Astrocyte (in vitro differentiated cells and primary cell): ENCODE data around the gene MGAT5. TPM values are rescaled to one million over a fixed set of nuclear protein-coding genes. Genes with fewer than 3 reads are reported as not detected.

Experiments used
- DNase-seq: peaks from one replicate; pipeline ENCODE4 v3.0.0-alpha.2; 2010; ENCODE audit warnings: low read depth
- FAIRE-seq: peaks from 2 replicates; lab custom pipeline; 2011; peaks lifted over from hg19 to GRCh38; lab: Jason Lieb, UNC
- H2AFZ ChIP-seq: 2 replicates; pipeline ENCODE4 v1.6.0; 2012; ENCODE audit warnings: low read depth, low read length, inconsistent platforms
- H3K27ac ChIP-seq: 2 replicates; pipeline ENCODE4 v1.5.1; 2011; ENCODE audit warnings: low read depth, low read length, inconsistent platforms
- H3K27me3 ChIP-seq: 2 replicates; pipeline ENCODE4 v1.6.0; 2011; ENCODE audit warnings: low read length, inconsistent platforms; ENCODE audit not compliant: insufficient read depth
- H3K36me3 ChIP-seq: 2 replicates; pipeline ENCODE4 v1.5.1; 2011; ENCODE audit warnings: low read length, inconsistent platforms; ENCODE audit not compliant: insufficient read depth
- H3K4me1 ChIP-seq: 2 replicates; pipeline ENCODE4 v1.5.1; 2011; ENCODE audit warnings: low read length, inconsistent platforms; ENCODE audit not compliant: insufficient read depth
- H3K4me2 ChIP-seq: 2 replicates; pipeline ENCODE4 v1.6.0; 2012; ENCODE audit warnings: low read length, inconsistent platforms
- H3K4me3 ChIP-seq: 2 replicates; pipeline ENCODE4 v1.5.1; 2011; ENCODE audit warnings: low read depth, mild to moderate bottlenecking, low read length, inconsistent platforms; ENCODE audit not compliant: insufficient read depth
- H3K79me2 ChIP-seq: 2 replicates; pipeline ENCODE4 v1.6.0; 2012; ENCODE audit warnings: mild to moderate bottlenecking, low read length, inconsistent platforms; ENCODE audit not compliant: insufficient read depth
- H3K9ac ChIP-seq: 2 replicates; pipeline ENCODE4 v1.6.0; 2012; ENCODE audit warnings: mild to moderate bottlenecking, low read length, inconsistent platforms
- H3K9me3 ChIP-seq: 2 replicates; pipeline ENCODE4 v1.5.1; 2012; ENCODE audit warnings: low read depth, mild to moderate bottlenecking, low read length, inconsistent platforms; ENCODE audit not compliant: insufficient read depth
- H4K20me1 ChIP-seq: 2 replicates; pipeline ENCODE4 v1.6.0; 2012; ENCODE audit warnings: low read length, inconsistent platforms; ENCODE audit not compliant: insufficient read depth
- H3K27ac Mint-ChIP-seq: one replicate; pipeline ENCODE4 v1.8.0; 2021; ENCODE audit warnings: mild to moderate bottlenecking, mixed read lengths; ENCODE audit not compliant: unreplicated experiment
- H3K27me3 Mint-ChIP-seq: one replicate; pipeline ENCODE4 v1.8.0; 2021; ENCODE audit warnings: low read depth, mixed read lengths; ENCODE audit not compliant: unreplicated experiment
- H3K36me3 Mint-ChIP-seq: one replicate; pipeline ENCODE4 v1.8.0; 2021; ENCODE audit warnings: low read depth, mixed read lengths; ENCODE audit not compliant: unreplicated experiment
- H3K4me1 Mint-ChIP-seq: one replicate; pipeline ENCODE4 v1.8.0; 2021; ENCODE audit warnings: low read depth, mixed read lengths; ENCODE audit not compliant: unreplicated experiment
- H3K4me3 Mint-ChIP-seq: one replicate; pipeline ENCODE4 v1.8.0; 2021; ENCODE audit warnings: mild to moderate bottlenecking, moderate library complexity, mixed read lengths; ENCODE audit not compliant: unreplicated experiment
- H3K9me3 Mint-ChIP-seq: one replicate; pipeline ENCODE4 v1.8.0; 2021; ENCODE audit warnings: mild to moderate bottlenecking, mixed read lengths; ENCODE audit not compliant: unreplicated experiment
- EZH2 ChIP-seq: IDR thresholded peaks from 2 replicates; pipeline ENCODE4 v1.6.1; 2012; ENCODE audit warnings: mild to moderate bottlenecking, low read length, inconsistent platforms; ENCODE audit not compliant: insufficient read depth
- total RNA-seq: library from RNA; stranded (reverse); gene quantifications from 2 replicates; pipeline ENCODE4 v1.2.1, GENCODE V29; 2021
- TF ChIP-seq, protein P1 (sequence below): IDR thresholded peaks from 2 replicates; pipeline ENCODE4 v1.5.1; 2011; ENCODE audit warnings: low read depth, mild to moderate bottlenecking, inconsistent platforms, low read length, moderate library complexity; ENCODE audit not compliant: insufficient read depth

Gene MGAT5
- total RNA-seq, 1 donor from 2014 or later: 80.2 TPM

DNA sequence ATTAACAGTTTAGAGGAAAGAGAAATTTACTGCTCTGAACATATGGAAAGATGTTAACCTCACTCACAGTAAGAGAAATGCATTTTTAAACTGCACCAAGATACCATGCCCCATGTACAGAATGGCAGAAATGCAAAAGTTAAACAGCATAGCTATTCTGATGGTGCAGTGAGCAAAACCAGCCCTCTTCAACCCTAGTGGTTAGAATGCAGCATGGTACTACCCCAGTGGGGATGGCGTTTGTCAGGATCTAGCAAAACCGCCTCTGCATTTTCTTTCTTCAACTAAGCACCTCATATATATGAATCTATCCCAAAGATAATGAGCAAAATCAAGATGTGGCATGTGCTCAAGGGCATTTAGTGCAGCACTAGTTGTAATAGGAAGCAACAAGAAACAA, 98.0 kb downstream of the MGAT5 start:
- H3K27ac Mint-ChIP-seq: no peak overlapping the region
- Histone ChIP-seq H3K27ac (no peak overlapping the region), H3K4me2 (no peak overlapping the region), H3K27me3 (no peaks in the 10 kb centered on the region), H3K36me3 (no peaks in the 10 kb centered on the region), H2AFZ (no peak overlapping the region), H3K4me3 (no peak overlapping the region), H3K9ac (no peak overlapping the region), H3K4me1 (peaks cover 5% of the 10 kb centered on the region), H3K79me2 (no peaks in the 10 kb centered on the region), H3K9me3 (no peaks in the 10 kb centered on the region), H4K20me1 (no peaks in the 10 kb centered on the region)
- FAIRE-seq (no peak), DNase-seq (no peak)
- H3K4me1 Mint-ChIP-seq: peaks cover 8% of the 10 kb centered on the region
- H3K27me3 Mint-ChIP-seq: no peaks in the 10 kb centered on the region
- TF ChIP-seq, protein P1, sequence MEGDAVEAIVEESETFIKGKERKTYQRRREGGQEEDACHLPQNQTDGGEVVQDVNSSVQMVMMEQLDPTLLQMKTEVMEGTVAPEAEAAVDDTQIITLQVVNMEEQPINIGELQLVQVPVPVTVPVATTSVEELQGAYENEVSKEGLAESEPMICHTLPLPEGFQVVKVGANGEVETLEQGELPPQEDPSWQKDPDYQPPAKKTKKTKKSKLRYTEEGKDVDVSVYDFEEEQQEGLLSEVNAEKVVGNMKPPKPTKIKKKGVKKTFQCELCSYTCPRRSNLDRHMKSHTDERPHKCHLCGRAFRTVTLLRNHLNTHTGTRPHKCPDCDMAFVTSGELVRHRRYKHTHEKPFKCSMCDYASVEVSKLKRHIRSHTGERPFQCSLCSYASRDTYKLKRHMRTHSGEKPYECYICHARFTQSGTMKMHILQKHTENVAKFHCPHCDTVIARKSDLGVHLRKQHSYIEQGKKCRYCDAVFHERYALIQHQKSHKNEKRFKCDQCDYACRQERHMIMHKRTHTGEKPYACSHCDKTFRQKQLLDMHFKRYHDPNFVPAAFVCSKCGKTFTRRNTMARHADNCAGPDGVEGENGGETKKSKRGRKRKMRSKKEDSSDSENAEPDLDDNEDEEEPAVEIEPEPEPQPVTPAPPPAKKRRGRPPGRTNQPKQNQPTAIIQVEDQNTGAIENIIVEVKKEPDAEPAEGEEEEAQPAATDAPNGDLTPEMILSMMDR: no peak
- no peak for TF ChIP-seq EZH2
- H3K4me3 Mint-ChIP-seq: no peak overlapping the region
- no peaks in the 10 kb centered on the region for H3K9me3 Mint-ChIP-seq
- peaks cover 9% of the 10 kb centered on the region for H3K36me3 Mint-ChIP-seq

- no peak for TF ChIP-seq EZH2
- TF ChIP-seq, protein P1: no peak
- Histone ChIP-seq H3K4me3 (no peak overlapping the region), H2AFZ (no peak overlapping the region), H3K4me1 (peaks cover 5% of the 10 kb centered on the region), H4K20me1 (no peaks in the 10 kb centered on the region), H3K4me2 (no peak overlapping the region), H3K9ac (no peak overlapping the region), H3K27ac (no peak overlapping the region), H3K27me3 (no peaks in the 10 kb centered on the region), H3K9me3 (no peaks in the 10 kb centered on the region), H3K36me3 (no peaks in the 10 kb centered on the region), H3K79me2 (no peaks in the 10 kb centered on the region)
- Mint-ChIP-seq H3K4me1 (peaks cover 6% of the 10 kb centered on the region), H3K27ac (no peak overlapping the region), H3K9me3 (no peaks in the 10 kb centered on the region), H3K36me3 (peaks cover 9% of the 10 kb centered on the region), H3K4me3 (no peak overlapping the region), H3K27me3 (no peaks in the 10 kb centered on the region)
- no peak for FAIRE-seq
- DNase-seq: no peak
Observed at GRCh38 chr2:134352844-134353243, 99.0 kb downstream of the MGAT5 start.

DNA sequence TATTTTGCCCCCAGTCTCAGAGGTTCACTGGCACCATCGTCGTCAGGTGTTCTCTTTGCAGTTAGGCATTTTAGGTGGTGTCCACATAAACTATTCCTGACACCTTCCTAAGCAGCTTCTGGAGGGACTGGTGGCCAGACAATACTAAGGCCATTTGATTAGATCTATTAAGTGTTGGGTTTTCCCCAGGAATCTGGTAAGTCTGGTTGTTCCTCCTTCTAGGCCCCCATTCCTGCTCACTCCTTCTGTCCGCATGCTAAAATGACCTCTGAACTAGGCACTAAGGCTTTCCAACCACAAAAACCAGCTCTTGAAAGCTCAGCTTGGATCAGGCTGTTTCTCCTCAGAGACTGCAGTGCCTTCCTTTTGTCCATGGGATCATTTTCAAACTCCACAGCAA, 100.7 kb downstream of the MGAT5 start:
- no peak overlapping the region for H3K27ac ChIP-seq
- no peak overlapping the region for H3K9ac ChIP-seq
- H3K4me3 ChIP-seq: no peak overlapping the region
- no peaks in the 10 kb centered on the region for H3K36me3 ChIP-seq
- Mint-ChIP-seq H3K4me3 (no peak overlapping the region), H3K4me1 (no peaks in the 10 kb centered on the region), H3K36me3 (peaks cover 9% of the 10 kb centered on the region), H3K27me3 (no peaks in the 10 kb centered on the region), H3K9me3 (no peaks in the 10 kb centered on the region), H3K27ac (no peak overlapping the region)
- H3K4me2 ChIP-seq: no peak overlapping the region
- no peak overlapping the region for H2AFZ ChIP-seq
- no peak for TF ChIP-seq EZH2
- TF ChIP-seq, protein P1: no peak
- no peaks in the 10 kb centered on the region for H3K9me3 ChIP-seq
- FAIRE-seq (no peak), DNase-seq (no peak)
- no peaks in the 10 kb centered on the region for H4K20me1 ChIP-seq
- no peaks in the 10 kb centered on the region for H3K27me3 ChIP-seq
- no peaks in the 10 kb centered on the region for H3K4me1 ChIP-seq
- no peaks in the 10 kb centered on the region for H3K79me2 ChIP-seq
